Nephron progenitor cell (in vitro differentiated cells): ENCODE results near the gene SMARCE1.

Experiments
- DNase-seq: peaks from one replicate; pipeline ENCODE4 v3.0.0; 2021
- H3K27ac Mint-ChIP-seq: 2 replicates; pipeline ENCODE4 v1.8.0; 2021; ENCODE audit warnings: mild to moderate bottlenecking, moderate library complexity, mixed read lengths
- H3K27me3 Mint-ChIP-seq: 2 replicates; pipeline ENCODE4 v1.8.0; 2021; ENCODE audit warnings: mild to moderate bottlenecking, low read depth, mixed read lengths; ENCODE audit not compliant: poor library complexity
- H3K36me3 Mint-ChIP-seq: 2 replicates; pipeline ENCODE4 v1.8.0; 2021; ENCODE audit warnings: low read depth, mixed read lengths
- H3K4me1 Mint-ChIP-seq: 2 replicates; pipeline ENCODE4 v1.8.0; 2021; ENCODE audit warnings: mixed read lengths
- H3K4me3 Mint-ChIP-seq: 2 replicates; pipeline ENCODE4 v1.8.0; 2021; ENCODE audit warnings: mild to moderate bottlenecking, moderate library complexity, mixed read lengths
- H3K9me3 Mint-ChIP-seq: 2 replicates; pipeline ENCODE4 v1.8.0; 2021; ENCODE audit warnings: mild to moderate bottlenecking, moderate library complexity, mixed read lengths
- TF ChIP-seq, protein P1 (sequence below): fragments of 200-600 bp; sonication (generic); IDR thresholded peaks from 2 replicates; pipeline ENCODE4 v1.5.0; 2021; ENCODE audit warnings: antibody characterized with exemption

SMARCE1 gene

GRCh38 chr17:40613467-40614154 lies 34.0 kb downstream of the SMARCE1 start:
- H3K4me3 Mint-ChIP-seq: no peak overlapping the region
- TF ChIP-seq, protein P1, sequence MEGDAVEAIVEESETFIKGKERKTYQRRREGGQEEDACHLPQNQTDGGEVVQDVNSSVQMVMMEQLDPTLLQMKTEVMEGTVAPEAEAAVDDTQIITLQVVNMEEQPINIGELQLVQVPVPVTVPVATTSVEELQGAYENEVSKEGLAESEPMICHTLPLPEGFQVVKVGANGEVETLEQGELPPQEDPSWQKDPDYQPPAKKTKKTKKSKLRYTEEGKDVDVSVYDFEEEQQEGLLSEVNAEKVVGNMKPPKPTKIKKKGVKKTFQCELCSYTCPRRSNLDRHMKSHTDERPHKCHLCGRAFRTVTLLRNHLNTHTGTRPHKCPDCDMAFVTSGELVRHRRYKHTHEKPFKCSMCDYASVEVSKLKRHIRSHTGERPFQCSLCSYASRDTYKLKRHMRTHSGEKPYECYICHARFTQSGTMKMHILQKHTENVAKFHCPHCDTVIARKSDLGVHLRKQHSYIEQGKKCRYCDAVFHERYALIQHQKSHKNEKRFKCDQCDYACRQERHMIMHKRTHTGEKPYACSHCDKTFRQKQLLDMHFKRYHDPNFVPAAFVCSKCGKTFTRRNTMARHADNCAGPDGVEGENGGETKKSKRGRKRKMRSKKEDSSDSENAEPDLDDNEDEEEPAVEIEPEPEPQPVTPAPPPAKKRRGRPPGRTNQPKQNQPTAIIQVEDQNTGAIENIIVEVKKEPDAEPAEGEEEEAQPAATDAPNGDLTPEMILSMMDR: no peak
- H3K9me3 Mint-ChIP-seq: no peaks in the 10 kb centered on the region
- H3K4me1 Mint-ChIP-seq: peaks cover 7% of the 10 kb centered on the region
- peak overlapping the region; percentile 45 for H3K27ac Mint-ChIP-seq
- no peaks in the 10 kb centered on the region for H3K36me3 Mint-ChIP-seq
- H3K27me3 Mint-ChIP-seq: peaks cover 46% of the 10 kb centered on the region
- no peak for DNase-seq

DNA sequence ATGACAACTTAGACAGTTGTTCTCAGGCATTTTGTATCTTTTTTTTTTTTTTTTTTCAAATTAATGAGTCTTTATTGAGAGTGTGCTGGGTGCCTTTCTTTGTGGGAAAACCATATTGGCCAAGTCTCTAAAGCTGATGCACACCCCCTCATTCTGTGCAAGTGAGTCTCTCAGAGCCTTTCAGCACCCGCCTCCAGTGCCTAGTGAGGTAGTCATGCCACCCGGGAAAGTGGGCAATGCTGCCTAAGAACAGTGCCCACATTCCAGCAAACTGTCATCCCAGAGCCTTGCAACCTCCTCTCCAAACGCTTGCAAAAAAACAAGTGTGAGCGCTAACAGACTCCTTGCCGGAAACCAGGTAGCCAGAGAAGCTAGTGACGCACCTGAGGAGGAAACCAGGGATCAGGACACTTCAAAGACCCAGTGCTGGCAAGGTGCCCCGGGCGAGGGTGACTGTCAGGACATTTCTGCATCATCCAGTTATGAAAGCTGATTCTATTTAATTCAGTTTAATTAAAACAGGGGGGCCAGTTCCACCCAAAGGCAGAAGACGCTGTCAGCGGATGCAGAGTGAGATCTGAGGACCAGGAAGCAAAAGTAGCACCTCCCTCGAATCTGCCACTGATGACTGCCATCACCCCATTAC lies 34.9 kb downstream of the SMARCE1 start:
- Mint-ChIP-seq H3K4me1 (peaks cover 7% of the 10 kb centered on the region), H3K27ac (peak overlapping the region; percentile 45), H3K27me3 (peaks cover 41% of the 10 kb centered on the region), H3K36me3 (no peaks in the 10 kb centered on the region), H3K9me3 (no peaks in the 10 kb centered on the region), H3K4me3 (no peak overlapping the region)
- DNase-seq: no peak
- TF ChIP-seq, protein P1: no peak

DNA sequence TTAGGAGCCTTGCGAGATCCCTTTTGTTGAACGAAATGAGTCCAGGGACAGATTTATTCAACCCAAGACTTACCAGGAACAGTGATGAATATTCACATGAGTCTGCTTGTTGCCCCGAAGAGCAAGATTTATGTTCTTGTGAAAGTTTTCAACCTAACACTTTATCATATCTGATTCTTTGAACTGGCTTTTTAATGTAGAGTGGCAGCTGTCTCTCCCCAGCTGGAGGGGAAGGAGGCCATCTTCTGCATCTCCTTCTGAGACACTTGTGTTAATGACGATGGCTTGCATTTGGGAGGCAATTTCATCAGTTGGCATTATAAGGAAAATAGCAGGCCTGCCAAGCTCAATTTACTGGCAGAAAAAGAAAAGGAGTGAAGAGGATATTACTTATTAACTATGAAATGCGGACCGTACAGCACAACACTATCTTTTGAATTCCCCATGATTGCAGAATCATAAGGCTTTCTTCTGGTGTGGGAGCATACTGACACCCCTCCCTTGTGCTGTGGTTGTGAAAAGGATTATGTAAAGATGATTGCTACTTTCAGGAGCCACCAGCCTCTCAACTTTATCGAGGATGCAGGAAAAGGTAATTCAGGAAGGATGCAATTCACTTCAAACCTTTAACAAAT lies 35.7 kb downstream of the SMARCE1 start:
- TF ChIP-seq, protein P1: no peak
- Mint-ChIP-seq H3K9me3 (no peaks in the 10 kb centered on the region), H3K36me3 (no peaks in the 10 kb centered on the region), H3K4me3 (no peak overlapping the region), H3K27me3 (peaks cover 38% of the 10 kb centered on the region), H3K27ac (no peak overlapping the region), H3K4me1 (peaks cover 7% of the 10 kb centered on the region)
- DNase-seq: no peak

DNA sequence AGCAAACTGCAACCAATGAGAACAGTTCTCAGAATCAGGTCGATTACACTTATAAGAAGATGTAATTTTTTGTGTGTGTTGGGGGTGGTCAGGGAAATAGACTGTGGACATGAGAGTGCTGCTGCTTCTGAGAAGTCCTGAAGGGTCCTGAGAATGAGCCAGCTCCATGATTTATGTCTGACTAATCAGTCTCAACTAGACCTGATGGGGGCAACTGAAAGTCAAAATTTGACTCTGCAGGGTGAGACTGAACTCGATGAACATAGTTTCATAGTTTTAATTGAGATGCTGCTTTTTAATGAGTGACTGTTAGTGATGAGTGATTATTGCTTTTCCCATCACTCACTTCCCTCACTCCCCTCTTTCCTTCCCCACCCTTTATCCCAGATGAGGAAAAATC lies 37.3 kb downstream of the SMARCE1 start:
- no peaks in the 10 kb centered on the region for H3K9me3 Mint-ChIP-seq
- peaks cover 38% of the 10 kb centered on the region for H3K27me3 Mint-ChIP-seq
- DNase-seq: no peak

GRCh38 chr17:40608061-40608581 lies 39.5 kb downstream of the SMARCE1 start:
- Mint-ChIP-seq H3K9me3 (no peaks in the 10 kb centered on the region), H3K27me3 (peaks cover 35% of the 10 kb centered on the region), H3K4me3 (no peak overlapping the region), H3K36me3 (no peaks in the 10 kb centered on the region), H3K4me1 (peaks cover 6% of the 10 kb centered on the region), H3K27ac (no peak overlapping the region)
- TF ChIP-seq, protein P1: no peak
- DNase-seq: no peak

More for the DNA sequence above, 37.3 kb downstream of the SMARCE1 start:
- Mint-ChIP-seq H3K4me1 (peaks cover 5% of the 10 kb centered on the region), H3K4me3 (no peak overlapping the region), H3K36me3 (no peaks in the 10 kb centered on the region), H3K27ac (no peak overlapping the region)
- TF ChIP-seq, protein P1: no peak
